K562 (cell line): ENCODE measurements around the gene ACKR2. TPM values are rescaled to one million over a fixed set of nuclear protein-coding genes. Genes with fewer than 3 reads are reported as not detected.
A peak's percentile ranks its signal among the peaks of the same experiment; 100 is the strongest.

Source experiments
- CREB1 ChIP-seq, 2 experiments: sonication (generic) in 1 of 2; formaldehyde crosslinking in 1 of 2; IDR thresholded peaks; 2 replicates each; pipeline versions ENCODE4 v1.6.1 to v1.8.0; 2012 to 2022; ENCODE audit warnings: inconsistent platforms in 1 of 2, mild to moderate bottlenecking in 1 of 2, missing genetic modification reagents in 1 of 2, moderate library complexity in 1 of 2
- CREBBP ChIP-seq: IDR thresholded peaks from one replicate; pipeline ENCODE4 v1.6.1; 2012; ENCODE audit warnings: low read depth, mild to moderate bottlenecking, control low read depth, inconsistent platforms, low read length
- ERF ChIP-seq: fragments of 450-650 bp; formaldehyde crosslinking; IDR thresholded peaks from 2 replicates; pipeline ENCODE4 v1.4.0; 2020; ENCODE audit warnings: mild to moderate bottlenecking, mixed read lengths
- ETV5 ChIP-seq: sonication (generic); formaldehyde crosslinking; IDR thresholded peaks from 2 replicates; pipeline ENCODE4 v1.4.0; 2020; ENCODE audit warnings: low read depth, mild to moderate bottlenecking, missing genetic modification reagents
- FIP1L1 ChIP-seq: fragments of 200-400 bp; formaldehyde crosslinking; IDR thresholded peaks from 2 replicates; pipeline ENCODE4 v1.6.1; 2018; ENCODE audit warnings: mild to moderate bottlenecking, low read depth, low read length; ENCODE audit not compliant: poor library complexity, severe bottlenecking
- HDAC1 ChIP-seq, 2 experiments: fragments of 450-650 bp; IDR thresholded peaks; 2 replicates each; pipeline ENCODE4 v1.6.1; 2016 to 2017; ENCODE audit warnings: inconsistent platforms in 1 of 2, mild to moderate bottlenecking in 1 of 2, moderate library complexity in 1 of 2
- JUNB ChIP-seq: fragments of 450-650 bp; formaldehyde crosslinking; conservative IDR thresholded peaks from 2 replicates; pipeline ENCODE4 v1.4.0; 2020; ENCODE audit warnings: mild to moderate bottlenecking
- KAT7 ChIP-seq: sonication (generic); formaldehyde crosslinking; IDR thresholded peaks from 2 replicates; pipeline ENCODE4 v1.8.0; 2022; ENCODE audit warnings: missing genetic modification reagents, mild to moderate bottlenecking, borderline replicate concordance
- MAFK ChIP-seq: IDR thresholded peaks from 2 replicates; pipeline ENCODE4 v1.6.1; 2011; ENCODE audit warnings: low read length, improper control_type of control experiment
- MED1 ChIP-seq: sonication (generic); formaldehyde crosslinking; IDR thresholded peaks from 2 replicates; pipeline ENCODE4 v1.8.1; 2023; ENCODE audit warnings: missing genetic modification reagents, borderline replicate concordance
- NFIX ChIP-seq: fragments of 250-450 bp; sonication (Bioruptor Pico); IDR thresholded peaks from 2 replicates; pipeline ENCODE4 v1.4.0; 2020; ENCODE audit warnings: low read depth, mild to moderate bottlenecking, moderate library complexity
- NONO ChIP-seq, 2 experiments: fragments of 200-400 bp in 1 of 2; fragments of 450-650 bp in 1 of 2; formaldehyde crosslinking in 1 of 2; IDR thresholded peaks; 2 replicates each; pipeline ENCODE4 v1.6.1; 2017; ENCODE audit warnings: low read depth in 2 of 2, mild to moderate bottlenecking in 2 of 2, moderate library complexity in 2 of 2, low read length in 1 of 2
- TAF7 ChIP-seq: fragments of 450-650 bp; IDR thresholded peaks from 2 replicates; pipeline ENCODE4 v1.6.1; 2016; ENCODE audit warnings: missing genetic modification characterization, missing compliant biosample characterization
- TEAD1 ChIP-seq, 2 experiments: fragments of 450-650 bp in 1 of 2; sonication (generic) in 1 of 2; formaldehyde crosslinking; IDR thresholded peaks; 2 replicates each; pipeline versions ENCODE4 v1.4.0 to v1.8.0; 2020 to 2022; ENCODE audit warnings: mild to moderate bottlenecking in 2 of 2, missing genetic modification reagents in 1 of 2
- TRIM24 ChIP-seq, 2 experiments: fragments of 450-650 bp; IDR thresholded peaks; 2 replicates each; pipeline ENCODE4 v1.6.1; 2016
- XRCC4 ChIP-seq: IDR thresholded peaks from one replicate; pipeline ENCODE4 v1.6.1; 2011; ENCODE audit not compliant: insufficient read depth, insufficient read length; ENCODE audit errors: extremely low read depth
- ZBTB17 ChIP-seq: fragments of 450-650 bp; formaldehyde crosslinking; IDR thresholded peaks from 2 replicates; pipeline ENCODE4 v1.4.0; 2020; ENCODE audit warnings: mild to moderate bottlenecking
- polyA plus RNA-seq, 8 experiments: library from polyadenylated mRNA; depleted of rRNA in 4 of 8; stranded (reverse) in 5 of 8; unstranded in 3 of 8; fragments of >200 nt; fragmentation: Nextera tagmentation in 2 of 8; fragmentation: Illumina TruSeq in 1 of 8; extraction: Ambion mirVana in 2 of 8; extraction: Trizol in 1 of 8; gene quantifications; 2 replicates each; pipeline versions ENCODE4 v1.2.1 to v1.2.3, GENCODE V29; 2011 to 2014; ENCODE audit warnings: inconsistent platforms in 1 of 8, missing spikeins in 1 of 8
- total RNA-seq, 7 experiments: library from RNA; depleted of rRNA in 6 of 7; stranded (reverse); fragments of >200 nt in 6 of 7; fragmentation: Illumina TruSeq in 2 of 7; extraction: Trizol in 2 of 7; gene quantifications; 2 replicates each; pipeline versions ENCODE4 v1.2.1 to v1.2.3, GENCODE V29; 2011 to 2021; ENCODE audit warnings: low replicate concordance in 1 of 7
- TF ChIP-seq, protein P1 (sequence below), 2 experiments: IDR thresholded peaks; 2 replicates each; pipeline ENCODE4 v1.6.1; 2012; ENCODE audit warnings: improper control_type of control experiment in 2 of 2, low read depth in 2 of 2, low read length in 2 of 2, borderline replicate concordance in 1 of 2
- TF ChIP-seq, protein P2 (sequence below): fragments of 200-800 bp; sonication (Bioruptor generic); IDR thresholded peaks from 2 replicates; pipeline ENCODE4 v1.6.1; 2017; ENCODE audit warnings: missing genetic modification characterization, missing compliant biosample characterization
- TF ChIP-seq, protein P3 (sequence below): fragments of 450-650 bp; formaldehyde crosslinking; IDR thresholded peaks from 2 replicates; pipeline ENCODE4 v1.4.0; 2022; ENCODE audit warnings: missing genetic modification characterization
- TF ChIP-seq, protein P4 (sequence below): sonication (generic); formaldehyde crosslinking; IDR thresholded peaks from 2 replicates; pipeline ENCODE4 v1.8.0; 2022; ENCODE audit warnings: missing genetic modification reagents, mild to moderate bottlenecking, moderate library complexity, borderline replicate concordance

Gene ACKR2
- total and polyA plus RNA-seq, 9 of the 15 experiments (the other 6 are each of a cell fraction or from before 2014, with no cell fraction given): 0.03 to 0.69 (median 0.25) TPM; not detected in 1

DNA sequence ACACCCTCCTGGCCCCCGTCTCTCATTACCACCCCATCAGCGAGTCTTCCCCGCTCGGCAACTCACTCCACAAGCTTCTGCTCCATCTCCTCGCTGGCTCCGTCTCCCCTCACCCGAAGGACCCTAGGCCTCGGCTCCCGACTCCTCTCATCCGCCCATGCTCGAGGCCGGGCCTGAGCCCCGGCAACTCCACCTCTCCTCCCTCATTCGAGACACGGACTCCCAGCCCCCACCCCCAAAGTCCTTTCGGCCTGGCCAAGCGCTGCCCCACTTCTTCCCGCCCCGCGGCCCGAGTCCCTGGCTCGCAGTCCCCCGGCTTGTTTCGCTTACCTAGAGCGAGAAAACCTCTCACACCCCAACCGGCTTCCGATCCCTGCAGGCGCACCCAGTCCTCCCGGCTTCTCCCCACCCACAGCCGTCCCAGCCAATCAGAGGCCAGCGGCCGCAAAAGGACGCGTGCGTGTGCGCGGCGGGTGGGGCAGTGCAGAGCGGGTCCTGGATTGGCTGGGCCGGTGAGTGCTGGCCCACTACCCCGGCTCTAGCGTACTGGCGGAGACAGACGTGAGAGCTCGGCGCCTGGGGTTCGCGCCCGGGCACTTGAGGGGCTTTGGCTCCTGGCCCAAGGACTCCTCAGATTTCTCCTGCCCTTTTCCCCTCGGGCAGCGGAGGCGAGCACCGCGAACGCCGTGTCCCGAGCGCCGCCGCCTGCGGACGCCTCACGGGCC lies 5.0 kb upstream of the ACKR2 start, which contains the start of gene HIGD1A (continued):
- peak; percentile 57; the same call in 1 of the 2 replicates for TF ChIP-seq ZBTB17 (CRISPR knock-in tag)
- 0 out of 2 replicates have a peak, but pooled peaks have one; percentile 23 for TF ChIP-seq NFIX
- peak; percentile 72; the same call in 1 of the 2 replicates for TF ChIP-seq KAT7 (CRISPR knock-in tag)
- TF ChIP-seq MAFK: no peak
- no peak; a peak in 1 of 4 replicates for TF ChIP-seq TRIM24 (IDR thresholded peaks at IDR 0.05)
- peak; percentile 70 for TF ChIP-seq FIP1L1
- TF ChIP-seq, protein P1, sequence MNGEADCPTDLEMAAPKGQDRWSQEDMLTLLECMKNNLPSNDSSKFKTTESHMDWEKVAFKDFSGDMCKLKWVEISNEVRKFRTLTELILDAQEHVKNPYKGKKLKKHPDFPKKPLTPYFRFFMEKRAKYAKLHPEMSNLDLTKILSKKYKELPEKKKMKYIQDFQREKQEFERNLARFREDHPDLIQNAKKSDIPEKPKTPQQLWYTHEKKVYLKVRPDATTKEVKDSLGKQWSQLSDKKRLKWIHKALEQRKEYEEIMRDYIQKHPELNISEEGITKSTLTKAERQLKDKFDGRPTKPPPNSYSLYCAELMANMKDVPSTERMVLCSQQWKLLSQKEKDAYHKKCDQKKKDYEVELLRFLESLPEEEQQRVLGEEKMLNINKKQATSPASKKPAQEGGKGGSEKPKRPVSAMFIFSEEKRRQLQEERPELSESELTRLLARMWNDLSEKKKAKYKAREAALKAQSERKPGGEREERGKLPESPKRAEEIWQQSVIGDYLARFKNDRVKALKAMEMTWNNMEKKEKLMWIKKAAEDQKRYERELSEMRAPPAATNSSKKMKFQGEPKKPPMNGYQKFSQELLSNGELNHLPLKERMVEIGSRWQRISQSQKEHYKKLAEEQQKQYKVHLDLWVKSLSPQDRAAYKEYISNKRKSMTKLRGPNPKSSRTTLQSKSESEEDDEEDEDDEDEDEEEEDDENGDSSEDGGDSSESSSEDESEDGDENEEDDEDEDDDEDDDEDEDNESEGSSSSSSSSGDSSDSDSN (IDR thresholded peaks at IDR 0.05; ENCODE audit: borderline replicate concordance in 1 of 2, low read depth in 2 of 2, low read length in 2 of 2): peak; percentile 58 to 78; a peak in 2 of 4 replicates
- TF ChIP-seq TEAD1 (CRISPR knock-in tag; IDR thresholded peaks at IDR 0.05): 0 out of 4 replicates have a peak, but pooled peaks of 1 of the 2 experiments have one; percentile 22
- peak in 1 of 2 experiments; percentile 71; a peak in 2 of 4 replicates for TF ChIP-seq HDAC1 (IDR thresholded peaks at IDR 0.05)
- TF ChIP-seq ERF: peak; percentile 88; the same call in 1 of the 2 replicates
- TF ChIP-seq MED1 (CRISPR knock-in tag): no peak
- TF ChIP-seq, protein P2, sequence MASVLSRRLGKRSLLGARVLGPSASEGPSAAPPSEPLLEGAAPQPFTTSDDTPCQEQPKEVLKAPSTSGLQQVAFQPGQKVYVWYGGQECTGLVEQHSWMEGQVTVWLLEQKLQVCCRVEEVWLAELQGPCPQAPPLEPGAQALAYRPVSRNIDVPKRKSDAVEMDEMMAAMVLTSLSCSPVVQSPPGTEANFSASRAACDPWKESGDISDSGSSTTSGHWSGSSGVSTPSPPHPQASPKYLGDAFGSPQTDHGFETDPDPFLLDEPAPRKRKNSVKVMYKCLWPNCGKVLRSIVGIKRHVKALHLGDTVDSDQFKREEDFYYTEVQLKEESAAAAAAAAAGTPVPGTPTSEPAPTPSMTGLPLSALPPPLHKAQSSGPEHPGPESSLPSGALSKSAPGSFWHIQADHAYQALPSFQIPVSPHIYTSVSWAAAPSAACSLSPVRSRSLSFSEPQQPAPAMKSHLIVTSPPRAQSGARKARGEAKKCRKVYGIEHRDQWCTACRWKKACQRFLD (CRISPR knock-in tag): peak; percentile 81
- TF ChIP-seq ETV5 (CRISPR knock-in tag): no peak
- TF ChIP-seq NONO (IDR thresholded peaks at IDR 0.05; ENCODE audit: low read depth in 2 of 2, low read length in 1 of 2): peak; percentile 45 to 60; a peak in 1 of 4 replicates
- peak; percentile 82 for TF ChIP-seq CREB1 (IDR thresholded peaks at IDR 0.05)
- TF ChIP-seq CREB1 (CRISPR knock-in tag; IDR thresholded peaks at IDR 0.05): peak; percentile 85
- TF ChIP-seq, protein P3, sequence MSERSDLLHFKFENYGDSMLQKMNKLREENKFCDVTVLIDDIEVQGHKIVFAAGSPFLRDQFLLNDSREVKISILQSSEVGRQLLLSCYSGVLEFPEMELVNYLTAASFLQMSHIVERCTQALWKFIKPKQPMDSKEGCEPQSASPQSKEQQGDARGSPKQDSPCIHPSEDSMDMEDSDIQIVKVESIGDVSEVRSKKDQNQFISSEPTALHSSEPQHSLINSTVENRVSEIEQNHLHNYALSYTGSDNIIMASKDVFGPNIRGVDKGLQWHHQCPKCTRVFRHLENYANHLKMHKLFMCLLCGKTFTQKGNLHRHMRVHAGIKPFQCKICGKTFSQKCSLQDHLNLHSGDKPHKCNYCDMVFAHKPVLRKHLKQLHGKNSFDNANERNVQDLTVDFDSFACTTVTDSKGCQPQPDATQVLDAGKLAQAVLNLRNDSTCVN (CRISPR knock-in tag): peak; percentile 90
- peak; percentile 54; the same call in 1 of the 2 replicates for TF ChIP-seq JUNB (CRISPR knock-in tag)
- TF ChIP-seq XRCC4: no peak
- peak; percentile 53 for TF ChIP-seq TAF7 (tag)
- TF ChIP-seq, protein P4, sequence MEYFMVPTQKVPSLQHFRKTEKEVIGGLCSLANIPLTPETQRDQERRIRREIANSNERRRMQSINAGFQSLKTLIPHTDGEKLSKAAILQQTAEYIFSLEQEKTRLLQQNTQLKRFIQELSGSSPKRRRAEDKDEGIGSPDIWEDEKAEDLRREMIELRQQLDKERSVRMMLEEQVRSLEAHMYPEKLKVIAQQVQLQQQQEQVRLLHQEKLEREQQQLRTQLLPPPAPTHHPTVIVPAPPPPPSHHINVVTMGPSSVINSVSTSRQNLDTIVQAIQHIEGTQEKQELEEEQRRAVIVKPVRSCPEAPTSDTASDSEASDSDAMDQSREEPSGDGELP (CRISPR knock-in tag): peak; percentile 79
- TF ChIP-seq CREBBP: no peak
